ENCODE results near the gene SLC39A1.

Gene SLC39A1

DNA sequence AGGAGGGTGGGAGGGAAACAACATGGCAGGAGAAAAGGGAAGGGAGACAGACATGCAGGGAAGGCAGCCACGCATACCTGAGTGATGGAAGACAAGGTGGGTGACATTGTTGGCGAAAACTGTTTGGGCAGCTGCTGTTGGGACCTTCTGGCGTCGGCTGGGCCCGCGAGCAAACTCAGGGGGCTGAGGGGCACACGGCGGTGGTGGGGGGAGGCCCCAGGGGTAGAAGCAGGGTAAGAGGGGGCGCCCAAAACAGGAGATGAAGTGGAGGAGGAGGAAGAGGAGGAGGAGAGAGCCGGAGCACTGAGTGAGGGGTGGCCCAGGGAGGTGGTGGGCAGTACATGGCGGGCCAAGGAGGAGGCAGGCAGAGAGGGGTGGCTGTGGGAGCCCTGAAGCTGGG is 12.2 kb downstream of the SLC39A1 start:
- no peak overlapping the region for H3K4me3 ChIP-seq (ENCODE audit: low read length in 2 of 2)
- H3K14ac ChIP-seq (ENCODE audit: low read length) = no peak overlapping the region
- WGBS, 2 donors (ENCODE audit: extremely low coverage in 2 of 2, insufficient read length in 2 of 2, insufficient replicate concordance in 1 of 2) = no CpG with 5 or more reads among the region's 11 CpGs
- no peak overlapping the region for H3K4me2 ChIP-seq (ENCODE audit: insufficient read depth, low read length, poor library complexity, severe bottlenecking)
- no peak overlapping the region for H4K91ac ChIP-seq (ENCODE audit: low read depth, low read length, poor library complexity)
- H3K27ac ChIP-seq (replicated peaks; ENCODE audit: low read length) = no peak overlapping the region
- H4K8ac ChIP-seq (ENCODE audit: low read depth, low read length) = no peak overlapping the region
- no peak overlapping the region for H2BK15ac ChIP-seq (ENCODE audit: low read length)
- peaks cover 27 to 73% of the 10 kb centered on the region in 2 donors for H3K36me3 ChIP-seq (replicated peaks in 1 of 2; ENCODE audit: control insufficient read depth in 2 of 2, insufficient read depth in 2 of 2, low read length in 2 of 2)
- peak overlapping the region; percentile 13 for H2BK5ac ChIP-seq (ENCODE audit: low read length)
- no peak overlapping the region for H2BK120ac ChIP-seq (ENCODE audit: low read depth, low read length)
- DNase-seq (ENCODE audit: low spot score) = no peak
- H3K23ac ChIP-seq (ENCODE audit: low read depth, low read length, poor library complexity) = peak overlapping the region; percentile 47
- no peak overlapping the region for H2AFZ ChIP-seq (ENCODE audit: low read length)
- H3K4me1 ChIP-seq (ENCODE audit: control insufficient read depth in 2 of 2, insufficient read depth in 1 of 2, low read depth in 1 of 2, low read length in 2 of 2) = peaks cover 2 to 3% of the 10 kb centered on the region in 2 donors
- H3K27me3 ChIP-seq (ENCODE audit: control insufficient read depth in 3 of 3, insufficient read depth in 3 of 3, low read depth in 1 of 3, low read length in 3 of 3) = no peaks in the 10 kb centered on the region
- H3K4ac ChIP-seq (ENCODE audit: low read length) = no peak overlapping the region
- no peak overlapping the region for H2AK5ac ChIP-seq (ENCODE audit: low read depth, low read length)
- peaks cover 4% of the 10 kb centered on the region for H3K79me1 ChIP-seq (ENCODE audit: low read depth, low read length)
- no peaks in the 10 kb centered on the region for H3K9me3 ChIP-seq (replicated peaks in 1 of 2; ENCODE audit: control insufficient read depth in 2 of 2, insufficient read depth in 1 of 2, low read depth in 1 of 2, low read length in 2 of 2)
- H3K9ac ChIP-seq (ENCODE audit: low read depth, low read length, poor library complexity) = no peak overlapping the region
- H2BK12ac ChIP-seq (ENCODE audit: low read length) = no peak overlapping the region
- no peak overlapping the region for H3K18ac ChIP-seq (ENCODE audit: low read length)

GRCh38 chr1:153946622-153947241 is 16.6 kb downstream of the SLC39A1 start, which contains the start of gene DENND4B:
Gene DENND4B (minus strand): TSS chr1:153946718. CDS start chr1:153944374, 2,344 bp downstream.
- H3K27me3 ChIP-seq (ENCODE audit: control insufficient read depth in 3 of 3, insufficient read depth in 3 of 3, low read depth in 1 of 3, low read length in 3 of 3) = peaks cover 0 to 3% (median 0%) of the 10 kb centered on the region in 3 experiments
- H3K4ac ChIP-seq (ENCODE audit: low read length) = no peak within 1 kb of the TSS
- peak within 1 kb of the TSS; percentile 89 to 94 for H3K4me3 ChIP-seq (ENCODE audit: low read length in 2 of 2)
- H4K8ac ChIP-seq (ENCODE audit: low read depth, low read length) = no peak within 1 kb of the TSS
- peak within 1 kb of the TSS; percentile 82 for H3K23ac ChIP-seq (ENCODE audit: low read depth, low read length, poor library complexity)
- peaks cover 4% of the 10 kb centered on the region for H3K79me1 ChIP-seq (ENCODE audit: low read depth, low read length)
- peak; percentile 76 for DNase-seq (ENCODE audit: low spot score)
- peak within 1 kb of the TSS; percentile 89 for H2AFZ ChIP-seq (ENCODE audit: low read length)
- H3K14ac ChIP-seq (ENCODE audit: low read length) = no peak within 1 kb of the TSS
- peak within 1 kb of the TSS; percentile 88 for H3K9ac ChIP-seq (ENCODE audit: low read depth, low read length, poor library complexity)
- no peaks in the 10 kb centered on the region for H3K9me3 ChIP-seq (replicated peaks in 1 of 2; ENCODE audit: control insufficient read depth in 2 of 2, insufficient read depth in 1 of 2, low read depth in 1 of 2, low read length in 2 of 2)
- H4K91ac ChIP-seq (ENCODE audit: low read depth, low read length, poor library complexity) = no peak within 1 kb of the TSS
- peaks cover 7 to 13% of the 10 kb centered on the region in 2 donors for H3K4me1 ChIP-seq (ENCODE audit: control insufficient read depth in 2 of 2, insufficient read depth in 1 of 2, low read depth in 1 of 2, low read length in 2 of 2)
- H3K18ac ChIP-seq (ENCODE audit: low read length) = peak within 1 kb of the TSS; percentile 88
- no peak within 1 kb of the TSS for H2BK15ac ChIP-seq (ENCODE audit: low read length)
- H2BK120ac ChIP-seq (ENCODE audit: low read depth, low read length) = no peak within 1 kb of the TSS
- peaks cover 17 to 77% of the 10 kb centered on the region in 2 donors for H3K36me3 ChIP-seq (replicated peaks in 1 of 2; ENCODE audit: control insufficient read depth in 2 of 2, insufficient read depth in 2 of 2, low read length in 2 of 2)
- no peak within 1 kb of the TSS for H3K27ac ChIP-seq (replicated peaks; ENCODE audit: low read length)
- peak within 1 kb of the TSS; percentile 99 for H3K4me2 ChIP-seq (ENCODE audit: insufficient read depth, low read length, poor library complexity, severe bottlenecking)
- no peak within 1 kb of the TSS for H2BK5ac ChIP-seq (ENCODE audit: low read length)
- no CpG with 5 or more reads among the region's 28 CpGs for WGBS, 2 donors (ENCODE audit: extremely low coverage in 2 of 2, insufficient read length in 2 of 2, insufficient replicate concordance in 1 of 2)
- H2AK5ac ChIP-seq (ENCODE audit: low read depth, low read length) = peak within 1 kb of the TSS; percentile 64
- no peak within 1 kb of the TSS for H2BK12ac ChIP-seq (ENCODE audit: low read length)

GRCh38 chr1:153945795-153946621 is 17.3 kb downstream of the SLC39A1 start:
- Histone ChIP-seq H4K8ac (ENCODE audit: low read depth, low read length) (no peak overlapping the region), H3K23ac (ENCODE audit: low read depth, low read length, poor library complexity) (peak overlapping the region; percentile 82), H2BK120ac (ENCODE audit: low read depth, low read length) (no peak overlapping the region), H2BK15ac (ENCODE audit: low read length) (no peak overlapping the region), H3K9ac (ENCODE audit: low read depth, low read length, poor library complexity) (peak overlapping the region; percentile 88), H3K4me3 (ENCODE audit: low read length in 2 of 2) (peak overlapping the region; percentile 89 to 94), H3K9me3 (replicated peaks in 1 of 2; ENCODE audit: control insufficient read depth in 2 of 2, insufficient read depth in 1 of 2, low read depth in 1 of 2, low read length in 2 of 2) (no peaks in the 10 kb centered on the region), H3K27ac (replicated peaks; ENCODE audit: low read length) (no peak overlapping the region), H2AK5ac (ENCODE audit: low read depth, low read length) (peak overlapping the region; percentile 64), H3K4ac (ENCODE audit: low read length) (no peak overlapping the region), H3K36me3 (replicated peaks in 1 of 2; ENCODE audit: control insufficient read depth in 2 of 2, insufficient read depth in 2 of 2, low read length in 2 of 2) (peaks cover 14 to 77% of the 10 kb centered on the region in 2 donors), H3K79me1 (ENCODE audit: low read depth, low read length) (peaks cover 4% of the 10 kb centered on the region), H4K91ac (ENCODE audit: low read depth, low read length, poor library complexity) (no peak overlapping the region), H3K14ac (ENCODE audit: low read length) (no peak overlapping the region), H3K4me2 (ENCODE audit: insufficient read depth, low read length, poor library complexity, severe bottlenecking) (peak overlapping the region; percentile 99), H2BK5ac (ENCODE audit: low read length) (no peak overlapping the region), H2AFZ (ENCODE audit: low read length) (peak overlapping the region; percentile 89), H3K27me3 (ENCODE audit: control insufficient read depth in 3 of 3, insufficient read depth in 3 of 3, low read depth in 1 of 3, low read length in 3 of 3) (peaks cover 0 to 3% (median 0%) of the 10 kb centered on the region in 3 experiments), H3K4me1 (ENCODE audit: control insufficient read depth in 2 of 2, insufficient read depth in 1 of 2, low read depth in 1 of 2, low read length in 2 of 2) (peaks cover 7 to 13% of the 10 kb centered on the region in 2 donors), H2BK12ac (ENCODE audit: low read length) (no peak overlapping the region), H3K18ac (ENCODE audit: low read length) (peak overlapping the region; percentile 88)
- WGBS, 2 donors (ENCODE audit: extremely low coverage in 2 of 2, insufficient read length in 2 of 2, insufficient replicate concordance in 1 of 2) = no CpG with 5 or more reads among the region's 95 CpGs
- DNase-seq (ENCODE audit: low spot score) = no peak
